ENCODE data around the gene COPS9.

DNA sequence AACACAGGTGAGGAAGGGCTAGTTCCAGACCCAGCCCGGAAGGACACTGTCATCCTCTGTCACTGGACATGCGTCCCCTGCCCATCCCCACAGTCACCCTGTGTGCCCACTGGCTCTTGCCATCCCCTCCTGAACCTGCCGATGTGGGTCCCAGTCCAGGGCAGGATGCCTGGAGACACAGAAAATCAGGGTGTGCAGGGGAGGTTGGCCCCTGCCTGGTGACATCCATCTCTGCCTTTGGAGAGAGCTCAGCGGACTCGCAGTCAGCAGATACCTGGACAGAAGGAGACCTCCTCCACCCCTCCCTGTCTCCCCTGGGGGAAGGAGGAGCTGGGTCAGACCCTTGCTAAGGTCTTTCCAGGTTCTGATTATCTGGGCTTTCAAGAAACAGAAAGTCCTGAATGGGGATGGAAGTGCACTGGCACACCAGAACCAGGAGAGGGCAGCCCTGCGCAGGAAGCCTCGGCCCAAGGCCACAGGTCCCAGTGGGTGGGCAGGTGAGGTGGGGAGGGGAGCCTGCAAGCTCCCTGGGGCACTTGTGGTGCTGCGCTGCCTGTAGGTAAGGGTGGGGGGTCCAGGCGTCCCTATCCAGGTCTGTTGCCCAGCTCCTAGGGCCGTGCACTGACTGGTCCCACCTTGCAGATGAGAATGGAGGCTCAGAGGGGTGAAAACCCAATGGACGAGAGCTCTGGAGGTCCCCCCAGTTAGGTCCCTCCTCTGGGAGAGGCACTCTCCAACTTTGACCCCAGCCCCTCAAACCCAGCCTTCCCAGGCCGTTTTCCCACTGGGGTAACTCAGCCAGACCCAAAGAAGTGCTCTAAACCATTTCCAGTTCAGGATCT lies 14.1 kb upstream of the COPS9 start:
- TF ChIP-seq, protein P1, sequence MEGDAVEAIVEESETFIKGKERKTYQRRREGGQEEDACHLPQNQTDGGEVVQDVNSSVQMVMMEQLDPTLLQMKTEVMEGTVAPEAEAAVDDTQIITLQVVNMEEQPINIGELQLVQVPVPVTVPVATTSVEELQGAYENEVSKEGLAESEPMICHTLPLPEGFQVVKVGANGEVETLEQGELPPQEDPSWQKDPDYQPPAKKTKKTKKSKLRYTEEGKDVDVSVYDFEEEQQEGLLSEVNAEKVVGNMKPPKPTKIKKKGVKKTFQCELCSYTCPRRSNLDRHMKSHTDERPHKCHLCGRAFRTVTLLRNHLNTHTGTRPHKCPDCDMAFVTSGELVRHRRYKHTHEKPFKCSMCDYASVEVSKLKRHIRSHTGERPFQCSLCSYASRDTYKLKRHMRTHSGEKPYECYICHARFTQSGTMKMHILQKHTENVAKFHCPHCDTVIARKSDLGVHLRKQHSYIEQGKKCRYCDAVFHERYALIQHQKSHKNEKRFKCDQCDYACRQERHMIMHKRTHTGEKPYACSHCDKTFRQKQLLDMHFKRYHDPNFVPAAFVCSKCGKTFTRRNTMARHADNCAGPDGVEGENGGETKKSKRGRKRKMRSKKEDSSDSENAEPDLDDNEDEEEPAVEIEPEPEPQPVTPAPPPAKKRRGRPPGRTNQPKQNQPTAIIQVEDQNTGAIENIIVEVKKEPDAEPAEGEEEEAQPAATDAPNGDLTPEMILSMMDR (IDR thresholded peaks at IDR 0.05): peak in 2 of 3 donors; percentile 43 to 55
- TF ChIP-seq POLR2A (IDR thresholded peaks at IDR 0.05): no peak
- TF ChIP-seq POLR2AphosphoS5 (IDR thresholded peaks at IDR 0.05): no peak
